NCI-H1930 (cell line): ENCODE measurements around the gene PFKP.

Experiments used
- DNase-seq, 2 experiments: peaks; one replicate each; lab custom pipeline; 2025; lab: John Stamatoyannopoulos, UW

The PFKP gene

GRCh38 chr10:3069876-3070275 lies 2.5 kb downstream of the PFKP start:
- DNase-seq = no peak

GRCh38 chr10:3071405-3072198 lies 4.3 kb downstream of the PFKP start:
- DNase-seq = no peak

GRCh38 chr10:3072641-3073360 lies 5.5 kb downstream of the PFKP start:
- DNase-seq = no peak

- no peak for DNase-seq
Measured at GRCh38 chr10:3074145-3074665, 6.9 kb downstream of the PFKP start.

- DNase-seq = no peak
Measured at GRCh38 chr10:3074985-3075600, 7.7 kb downstream of the PFKP start.

- DNase-seq = no peak
Measured at GRCh38 chr10:3076138-3076537, 8.8 kb downstream of the PFKP start.

GRCh38 chr10:3077509-3077908 lies 10.2 kb downstream of the PFKP start:
- no peak for DNase-seq

- DNase-seq = no peak
Measured at GRCh38 chr10:3077940-3078630, 10.7 kb downstream of the PFKP start.

DNA sequence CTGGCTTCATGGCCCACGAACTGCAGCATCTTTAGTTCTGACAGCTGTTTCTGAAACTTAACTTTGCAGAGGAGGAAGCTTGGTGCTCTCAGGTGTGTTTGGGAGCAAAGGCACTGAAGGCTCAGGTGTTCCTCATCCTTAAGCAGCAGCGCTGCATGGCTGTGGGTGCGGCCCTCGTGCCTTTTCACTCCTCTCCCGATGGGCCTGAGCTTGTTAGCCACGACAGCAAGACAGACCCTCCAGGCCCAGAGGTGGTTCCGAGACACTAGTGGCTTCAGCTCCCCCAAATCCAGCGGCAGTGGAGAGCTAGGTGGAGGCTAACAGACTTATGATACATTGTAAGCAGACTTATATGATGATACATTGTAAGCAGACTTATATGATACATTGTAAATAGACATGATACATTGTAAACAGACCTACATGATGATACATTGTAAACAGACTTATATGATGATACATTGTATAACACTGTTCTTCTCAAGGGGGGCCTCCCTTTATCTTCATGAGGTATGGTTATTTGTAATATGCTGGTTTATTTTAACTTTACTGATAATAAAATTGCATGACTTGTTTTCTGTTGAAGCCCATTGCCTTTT lies 14.1 kb downstream of the PFKP start:
- no peak for DNase-seq

DNA sequence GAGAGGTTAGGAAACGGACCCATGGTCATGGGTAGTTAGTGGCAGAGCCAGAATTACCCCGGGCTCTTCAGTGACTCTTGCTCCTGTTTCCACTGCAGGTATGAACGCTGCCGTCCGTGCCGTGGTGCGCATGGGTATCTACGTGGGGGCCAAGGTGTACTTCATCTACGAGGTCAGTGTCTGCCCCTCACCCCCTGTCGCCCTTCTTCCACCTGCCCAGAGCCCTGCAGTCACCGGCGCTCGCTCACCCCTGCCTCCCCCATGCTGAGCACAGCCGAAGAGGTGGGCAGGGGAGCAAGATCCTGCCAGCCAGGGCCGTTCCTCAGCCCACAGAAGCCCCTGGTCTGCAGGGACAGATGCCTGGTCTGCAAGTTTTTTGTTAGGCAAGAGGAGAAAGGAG lies 14.9 kb downstream of the PFKP start:
- DNase-seq = no peak

GRCh38 chr10:3085785-3086567 lies 18.6 kb downstream of the PFKP start:
- DNase-seq = no peak

DNA sequence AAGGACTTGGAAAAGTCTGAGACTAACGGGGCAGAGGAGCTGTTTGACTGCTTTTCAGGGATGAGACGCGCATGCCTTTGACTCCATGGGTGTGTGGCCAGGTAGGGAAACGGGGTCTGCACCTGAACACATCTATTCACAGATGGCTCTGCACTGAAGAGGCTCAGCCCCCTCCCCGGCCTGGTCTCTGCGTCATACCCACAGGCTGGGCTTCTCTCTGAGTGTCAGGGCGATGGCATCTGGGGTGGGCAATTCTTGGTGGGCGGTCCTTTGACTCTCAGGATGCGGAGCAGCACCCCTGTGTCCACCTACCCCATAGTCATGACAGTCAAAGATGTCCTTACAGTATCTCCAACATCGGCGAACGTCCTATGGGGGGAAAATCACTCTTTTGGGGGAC lies 23.0 kb downstream of the PFKP start:
- no peak for DNase-seq

- DNase-seq = no peak
Measured at GRCh38 chr10:3090914-3091787, 23.8 kb downstream of the PFKP start.

- no peak for DNase-seq
Measured at GRCh38 chr10:3091921-3092320, 24.6 kb downstream of the PFKP start.

- no peak for DNase-seq
Measured at GRCh38 chr10:3093996-3094395, 26.6 kb downstream of the PFKP start.

DNA sequence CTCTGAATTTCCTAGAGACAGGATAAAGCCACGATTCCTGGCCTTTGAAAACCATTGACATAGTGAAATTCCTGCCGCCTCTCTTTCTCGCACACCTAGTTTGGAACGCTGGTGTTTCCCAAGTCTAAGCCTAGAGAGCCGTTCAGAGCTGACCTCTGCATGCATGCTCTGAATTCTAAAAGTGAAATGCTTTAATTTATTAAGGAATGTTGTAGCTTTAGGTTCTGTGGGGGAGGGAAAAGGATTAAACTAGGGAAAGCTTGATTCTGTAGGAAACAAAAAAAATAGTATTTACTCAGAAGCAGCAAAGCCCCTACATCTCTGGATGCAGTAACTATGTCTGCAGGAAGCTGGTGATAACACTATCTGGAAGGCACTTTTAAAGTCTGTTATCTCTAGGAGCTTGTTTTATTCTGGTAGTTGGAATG lies 27.3 kb downstream of the PFKP start:
- DNase-seq = no peak

GRCh38 chr10:3095373-3096139 lies 28.2 kb downstream of the PFKP start:
- no peak for DNase-seq

GRCh38 chr10:3096149-3096548 lies 28.8 kb downstream of the PFKP start:
- DNase-seq = no peak

DNA sequence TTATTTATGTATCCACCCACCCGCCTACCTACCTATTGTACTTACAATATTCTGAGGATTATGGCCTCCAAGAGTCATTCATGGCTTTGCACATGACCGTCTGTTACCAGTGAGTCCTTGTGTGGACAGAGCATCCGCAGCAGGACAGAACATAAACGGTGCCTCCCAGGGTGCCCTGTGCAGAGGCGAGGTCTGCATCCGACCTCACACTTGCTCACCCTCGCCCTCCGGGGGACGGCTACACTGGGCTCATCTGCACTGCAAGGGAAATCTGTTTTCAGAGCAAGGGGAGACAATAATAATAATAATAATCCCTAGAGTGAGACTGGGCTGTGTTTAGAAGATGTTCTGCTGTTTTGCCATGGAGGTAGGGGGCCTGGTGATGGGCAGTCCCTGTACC lies 29.8 kb downstream of the PFKP start:
- no peak for DNase-seq
